ENCODE results near the gene KPNA2.
"Not testable (repeated sequence)": the region's sequence is repeated elsewhere in the genome, so short reads cannot be mapped to it uniquely, and the experiment has no call there.

Gene KPNA2

DNA sequence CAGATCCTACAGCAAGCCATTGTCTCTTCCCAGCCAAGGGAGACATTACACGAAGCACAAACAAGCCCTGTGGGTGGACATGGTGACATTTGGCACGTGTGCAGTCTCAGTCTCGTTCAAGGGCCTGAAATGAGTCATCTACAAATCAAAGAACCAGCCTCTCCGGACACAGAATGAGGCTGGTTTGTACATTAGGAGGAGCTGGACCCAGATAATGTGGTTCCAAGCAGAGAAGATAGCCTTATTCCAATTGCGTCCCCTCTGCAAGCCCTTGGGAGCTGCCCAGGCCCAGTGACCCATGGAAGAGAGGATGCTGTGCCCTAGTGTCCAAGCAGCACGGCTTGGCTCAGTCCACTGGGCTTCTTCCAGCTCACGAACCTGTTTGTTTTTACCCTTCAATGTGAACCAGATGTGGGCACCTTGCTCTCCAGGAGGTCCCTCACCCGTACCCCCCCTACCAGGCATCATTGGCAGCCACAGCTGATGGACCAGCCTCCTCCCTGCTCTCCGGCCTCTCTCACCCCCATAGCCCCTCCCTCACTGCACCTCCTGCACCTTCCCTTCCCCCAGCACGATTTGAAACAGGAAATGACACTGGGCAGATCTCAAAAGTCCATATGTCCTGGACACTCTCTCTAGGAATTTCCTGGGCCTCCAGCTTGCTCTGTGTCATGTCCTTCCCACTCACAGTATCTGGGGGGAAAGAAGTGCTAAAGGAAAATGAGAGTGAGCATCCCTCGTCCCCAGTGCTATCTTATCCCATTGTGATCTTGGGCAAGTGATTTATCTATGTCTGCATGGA is 26.2 kb downstream of the KPNA2 start:
- DNase-seq, result no peak

DNA sequence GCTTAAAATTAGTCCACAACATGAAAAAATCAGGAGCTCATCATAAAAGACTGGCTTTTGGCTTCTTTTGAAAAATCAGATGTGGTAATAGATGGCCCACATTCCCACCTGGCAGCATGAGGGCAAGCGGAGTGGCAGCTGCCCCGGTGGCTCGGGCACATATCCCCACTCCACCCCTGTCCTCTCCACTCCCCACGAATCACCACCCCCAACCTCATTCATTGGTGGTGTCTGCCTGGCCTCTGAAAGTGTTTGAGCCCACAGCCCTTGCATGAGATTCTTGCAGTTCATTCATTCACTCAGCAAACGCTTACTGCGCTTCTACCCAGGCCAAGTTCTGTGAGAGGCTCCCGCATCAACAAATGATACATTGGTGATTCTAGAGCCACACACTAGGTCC is 29.8 kb downstream of the KPNA2 start:
- not testable (repeated sequence) for DNase-seq

DNA sequence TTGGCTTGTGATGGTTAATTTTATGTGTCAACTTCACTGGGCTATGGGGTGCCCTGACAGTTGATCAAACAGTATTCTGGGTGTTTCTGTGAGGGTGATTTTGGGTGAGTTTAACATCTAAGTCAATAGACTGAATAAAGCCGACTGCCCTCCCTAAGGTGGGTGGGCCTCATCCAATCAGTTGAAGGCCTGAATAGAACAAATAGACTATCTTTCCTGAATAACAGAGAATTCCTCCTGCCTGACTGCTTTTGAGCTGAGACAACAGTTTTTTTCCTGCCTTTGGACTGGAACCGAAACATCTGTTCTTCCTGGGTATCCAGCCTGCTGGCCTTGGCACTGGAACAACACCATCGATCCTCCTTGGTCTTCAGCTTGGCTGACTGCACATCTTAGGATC is 33.0 kb downstream of the KPNA2 start:
- DNase-seq, result not testable (repeated sequence)

DNA sequence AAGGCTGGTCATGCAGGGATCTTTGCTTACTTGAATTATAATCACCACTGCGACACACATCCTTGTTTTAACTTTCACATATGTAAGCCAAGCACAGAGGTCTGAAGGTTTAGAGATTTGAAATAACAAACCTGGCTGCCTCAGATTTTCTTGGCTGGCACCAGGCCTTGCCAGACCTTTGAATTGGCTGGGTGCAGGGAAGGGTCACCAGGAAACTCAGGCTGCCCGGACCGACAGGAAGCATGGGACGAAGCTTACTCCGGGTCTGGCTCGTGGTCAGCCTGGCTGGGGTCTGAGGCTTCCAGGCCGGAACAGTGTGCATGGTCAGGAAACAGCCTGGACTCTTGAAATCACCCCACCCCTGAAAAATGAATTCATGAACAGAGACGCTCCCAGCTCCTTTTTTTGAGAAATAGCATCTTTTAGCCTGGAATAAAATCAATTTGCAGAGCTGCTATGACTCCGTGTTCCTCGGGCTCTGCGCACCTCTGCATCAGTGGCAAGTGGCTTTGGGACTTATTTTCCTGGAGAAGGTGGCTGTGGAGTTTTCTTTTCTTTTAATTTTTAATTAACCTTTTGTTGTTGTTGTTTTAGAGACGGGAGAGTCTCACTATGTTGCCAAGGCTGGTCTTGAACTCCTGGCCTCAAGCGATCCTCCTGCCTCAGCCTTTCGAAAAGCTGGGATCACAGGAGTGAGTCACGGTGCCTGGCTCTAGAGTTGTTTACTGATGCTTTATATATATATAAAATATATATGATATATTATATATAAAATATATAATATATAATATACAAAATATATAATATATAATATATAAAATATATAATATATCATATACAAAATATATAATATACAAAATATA is 35.3 kb downstream of the KPNA2 start:
- not testable (repeated sequence) for DNase-seq

DNA sequence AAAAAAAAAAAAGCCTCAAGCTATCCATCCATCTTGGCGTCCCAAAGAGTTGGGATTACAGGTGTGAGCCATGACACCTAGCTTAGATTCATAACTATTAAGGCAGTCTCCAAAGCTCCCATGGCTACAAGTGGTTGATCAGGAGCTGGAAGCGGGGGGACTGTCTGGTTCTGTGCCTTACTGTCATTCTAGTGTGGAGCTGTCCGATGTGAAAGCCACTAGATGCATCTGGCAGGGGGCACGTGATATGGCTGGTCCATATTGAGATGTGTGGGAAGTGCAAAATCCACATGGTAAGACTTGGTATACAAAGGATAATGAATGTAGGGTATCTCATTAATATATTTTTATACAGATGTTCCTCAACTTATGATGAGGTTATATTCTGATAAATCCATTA is 38.7 kb downstream of the KPNA2 start:
- DNase-seq, result no peak

DNA sequence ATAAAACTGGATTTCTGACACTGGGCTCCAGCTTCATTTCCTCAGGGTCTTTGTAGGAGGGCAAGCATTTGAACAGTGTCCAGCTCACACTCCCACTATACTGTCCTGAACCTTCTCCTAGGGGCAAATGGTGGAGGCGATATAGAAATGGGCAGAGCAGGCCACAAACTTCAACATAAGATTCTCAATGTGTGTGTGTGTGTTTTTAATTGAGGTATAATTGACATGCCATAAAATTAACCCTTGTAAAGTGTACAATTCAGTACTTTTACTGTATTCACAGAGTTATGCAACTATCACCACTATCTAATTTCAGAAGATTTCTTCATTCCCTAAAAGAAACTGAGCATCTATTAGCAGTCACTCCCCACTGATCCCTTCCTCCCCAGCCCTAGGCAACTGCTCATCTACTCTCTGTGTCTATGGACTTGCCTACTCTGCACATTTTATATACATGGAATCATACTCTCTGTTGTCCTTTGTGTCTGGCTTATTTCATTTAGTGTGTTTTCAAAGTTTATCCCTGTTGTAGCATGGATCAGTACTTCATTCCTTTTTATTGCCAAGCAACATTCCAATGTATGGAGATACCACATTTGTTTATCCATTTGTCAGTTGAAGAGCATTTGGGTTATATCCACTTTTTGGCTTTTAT is 40.5 kb downstream of the KPNA2 start:
- DNase-seq, result not testable (repeated sequence)

DNA sequence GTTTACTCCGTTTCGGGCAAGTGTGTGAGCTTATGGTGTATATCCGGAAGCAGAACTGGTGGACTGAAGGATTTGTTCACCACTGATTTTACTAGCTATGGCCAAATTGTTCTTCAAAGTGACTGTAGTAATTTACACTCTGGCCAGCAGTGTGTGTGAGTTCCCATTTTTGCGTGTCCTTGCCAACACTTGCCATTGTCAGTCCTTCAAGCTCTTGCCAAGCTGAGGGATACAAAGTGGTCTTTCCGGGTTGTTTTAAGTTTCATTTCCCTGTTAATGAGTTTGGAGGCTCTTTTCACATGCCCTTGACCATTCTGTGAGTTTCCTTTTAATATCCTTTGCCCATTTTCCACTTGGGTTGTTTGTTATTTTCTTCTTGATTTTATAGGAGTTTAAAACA is 42.0 kb downstream of the KPNA2 start:
- not testable (repeated sequence) for DNase-seq

DNA sequence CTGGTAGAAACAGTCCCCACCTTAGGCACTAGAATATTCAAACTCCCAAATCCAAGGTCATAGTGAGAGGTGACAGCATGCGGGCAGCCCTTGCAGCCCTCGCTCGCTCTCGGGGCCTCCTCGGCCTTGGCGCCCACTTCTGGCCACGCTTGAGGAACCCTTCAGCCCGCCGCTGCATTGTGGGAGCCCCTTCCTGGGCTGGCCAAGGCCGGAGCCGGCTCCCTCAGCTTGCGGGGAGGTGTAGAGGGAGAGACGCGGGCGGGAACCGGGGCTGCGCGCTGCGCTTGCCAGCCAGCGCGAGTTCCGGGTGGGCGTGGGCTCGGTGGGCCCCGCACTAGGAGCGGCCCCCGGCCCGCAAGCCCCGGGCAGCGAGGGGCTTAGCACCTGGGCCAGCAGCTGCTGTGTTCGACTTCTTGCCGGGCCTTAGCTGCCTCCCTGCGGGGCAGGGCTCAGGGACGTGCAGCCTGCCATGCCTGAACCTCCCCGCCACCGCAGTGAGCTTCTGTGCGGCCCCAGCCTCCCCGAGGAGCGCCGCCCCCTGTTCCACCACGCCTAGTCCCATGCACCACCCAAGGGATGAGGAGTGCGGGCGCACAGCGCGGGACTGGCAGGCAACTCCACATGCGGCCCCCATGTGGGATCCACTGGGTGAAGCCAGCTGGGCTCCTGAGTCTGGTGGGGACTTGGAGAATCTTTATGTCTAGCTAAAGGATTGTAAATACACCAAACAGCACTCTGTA is 45.0 kb downstream of the KPNA2 start:
- DNase-seq, result no peak

DNA sequence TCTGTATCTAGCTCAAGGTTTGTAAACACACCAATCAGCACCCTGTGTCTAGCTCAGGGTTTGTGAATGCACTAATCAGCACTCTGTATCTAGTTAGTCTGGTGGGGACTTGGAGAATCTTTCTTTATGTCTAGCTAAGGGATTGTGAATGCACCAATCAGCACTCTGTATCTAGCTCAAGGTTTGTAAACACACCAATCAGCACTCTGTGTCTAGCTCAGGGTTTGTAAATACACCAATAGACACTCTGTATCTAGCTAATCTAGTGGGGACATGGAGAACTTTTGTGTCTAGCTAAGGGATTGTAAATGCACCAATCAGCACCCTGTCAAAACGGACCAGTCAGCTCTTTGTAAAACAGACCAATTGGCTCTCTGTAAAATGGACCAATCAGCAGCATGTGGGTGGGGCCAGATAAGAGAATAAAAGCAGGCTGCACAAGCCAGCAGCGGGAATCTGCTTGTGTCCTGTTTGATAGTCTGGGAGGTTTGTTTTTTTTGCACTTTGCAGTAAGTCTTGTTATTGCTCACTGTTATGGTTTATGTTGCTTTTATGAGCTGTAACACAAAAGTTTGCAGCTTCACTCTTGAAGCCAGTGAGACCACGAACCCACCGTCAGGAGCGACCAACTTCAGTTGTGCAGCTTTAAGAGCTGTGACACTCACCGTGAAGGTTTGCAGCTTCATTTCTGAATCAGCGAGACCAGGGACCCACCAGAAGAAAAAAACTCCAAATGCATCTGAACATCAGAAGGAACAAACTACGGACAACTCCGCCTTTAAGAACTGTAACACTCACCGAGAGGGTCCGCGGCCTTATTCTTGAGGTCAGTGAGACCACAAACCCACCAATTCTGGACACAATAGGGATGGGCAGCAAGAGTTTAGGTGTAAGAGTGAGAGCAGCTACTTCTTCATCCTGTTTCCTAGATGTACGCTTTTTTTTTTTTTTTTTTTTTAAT is 46.0 kb downstream of the KPNA2 start:
- not testable (repeated sequence) for DNase-seq

DNA sequence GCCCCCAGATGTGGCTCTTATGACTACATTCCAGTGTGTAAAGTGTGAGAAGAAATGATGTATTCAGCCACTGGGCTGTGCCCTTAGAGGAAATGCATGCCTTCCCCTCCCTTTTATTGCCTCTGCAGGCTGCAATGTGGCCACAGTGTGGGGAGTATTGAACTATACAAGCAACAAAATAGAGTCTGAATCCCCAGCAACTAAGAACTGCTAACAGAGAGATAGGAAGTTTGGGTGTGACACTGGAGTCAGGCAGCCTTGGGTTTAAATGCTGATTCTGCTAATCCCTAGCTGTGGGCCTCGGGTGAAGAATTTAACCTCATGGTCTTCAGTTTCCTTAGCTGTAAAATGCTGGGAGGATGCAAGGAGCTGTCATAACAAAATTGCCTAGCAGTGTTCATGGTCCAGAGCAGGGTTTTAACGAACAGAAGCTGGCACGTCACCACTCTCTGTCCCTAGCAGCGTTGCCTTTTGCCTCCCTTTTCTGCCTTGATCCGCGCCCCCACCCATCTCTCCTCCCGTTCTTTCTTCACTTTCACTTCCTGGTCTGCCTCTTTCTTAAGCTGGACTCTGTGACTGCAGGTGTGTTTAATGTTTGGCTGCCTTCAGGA is 50.3 kb downstream of the KPNA2 start:
- no peak for DNase-seq

DNA sequence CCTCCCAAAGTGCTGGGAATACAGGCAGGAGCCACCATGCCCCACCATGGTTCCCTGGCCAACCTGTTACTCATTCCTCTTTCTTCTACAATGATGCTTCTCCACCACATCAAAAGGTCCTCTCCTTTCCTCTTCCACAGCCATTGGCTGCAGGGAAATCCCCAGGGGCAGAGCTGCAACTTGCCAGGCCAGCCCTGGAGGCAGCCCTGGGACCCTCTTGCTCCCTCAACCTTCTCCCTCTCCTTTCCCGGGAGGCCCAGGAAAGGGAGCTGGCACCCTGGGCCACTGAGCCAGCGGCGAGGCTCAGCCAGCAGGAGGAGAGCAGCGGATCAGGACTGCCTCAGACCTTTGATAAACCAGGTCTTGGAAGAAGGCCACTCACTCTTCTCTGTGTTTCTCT is 51.1 kb downstream of the KPNA2 start:
- DNase-seq, result not testable (repeated sequence)

DNA sequence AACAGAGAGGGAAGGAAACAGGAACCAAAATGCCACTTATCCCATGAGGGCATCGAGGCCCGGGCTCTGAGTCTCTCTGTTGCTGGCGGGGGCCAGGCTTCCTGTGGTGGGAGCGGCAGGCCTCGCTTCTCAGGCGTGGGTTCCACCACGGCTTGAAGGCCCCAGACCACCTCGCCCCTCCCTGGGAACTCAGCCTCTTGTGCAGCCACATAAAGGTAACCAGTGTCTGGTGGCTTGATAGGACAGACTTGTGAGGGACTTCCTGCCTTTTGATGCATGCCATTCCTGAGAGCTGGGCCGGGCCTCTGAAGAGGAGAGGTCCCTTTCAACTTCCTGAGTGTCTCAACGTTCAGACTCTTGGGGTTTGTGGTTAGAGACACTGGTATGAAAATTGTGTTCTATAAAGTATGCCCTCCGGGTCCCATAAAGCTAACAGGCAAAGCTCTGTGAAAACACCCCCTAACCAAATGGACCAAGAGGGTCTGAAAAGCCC is 51.6 kb downstream of the KPNA2 start:
- not testable (repeated sequence) for DNase-seq

DNA sequence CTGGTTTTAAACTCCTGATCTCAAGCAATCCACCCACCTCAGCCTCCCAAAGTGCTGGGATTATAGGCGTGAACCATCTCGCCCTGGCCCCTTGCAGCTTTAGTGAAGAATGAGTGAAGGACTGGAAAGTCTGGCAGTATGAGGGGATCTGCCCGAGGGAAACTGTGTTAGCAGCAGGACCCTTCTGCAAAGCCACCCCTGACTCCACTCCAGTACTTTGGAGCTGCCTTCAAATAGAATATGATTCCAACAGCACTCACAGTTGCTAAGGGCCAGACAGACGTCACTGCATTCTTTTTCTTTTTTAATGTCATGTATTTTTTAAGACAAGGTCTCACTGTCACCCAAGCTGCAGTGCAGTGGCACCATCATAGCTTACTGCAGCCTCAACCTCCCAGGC is 52.3 kb downstream of the KPNA2 start:
- no peak for DNase-seq

DNA sequence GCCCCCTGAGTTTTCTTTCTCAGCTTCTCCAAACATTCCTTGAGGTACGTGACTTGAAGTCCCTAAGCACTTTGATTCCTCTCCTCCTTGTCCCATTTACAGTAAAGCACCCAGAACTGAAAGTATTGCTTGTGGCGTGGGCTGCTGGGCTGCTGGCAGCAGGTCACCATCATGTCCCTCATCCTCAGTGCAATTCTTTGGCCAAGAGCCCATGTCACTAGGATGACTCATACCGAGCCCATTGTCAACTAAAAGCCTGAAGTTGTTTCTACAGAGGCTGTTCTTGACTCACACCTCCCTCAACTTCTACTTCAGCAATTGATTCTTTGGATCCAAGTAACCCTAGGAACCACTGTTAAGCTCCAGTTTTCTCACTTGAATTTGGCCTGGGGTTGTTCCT is 54.3 kb downstream of the KPNA2 start:
- peak in 1 of 2 donors; percentile 28 for DNase-seq

DNA sequence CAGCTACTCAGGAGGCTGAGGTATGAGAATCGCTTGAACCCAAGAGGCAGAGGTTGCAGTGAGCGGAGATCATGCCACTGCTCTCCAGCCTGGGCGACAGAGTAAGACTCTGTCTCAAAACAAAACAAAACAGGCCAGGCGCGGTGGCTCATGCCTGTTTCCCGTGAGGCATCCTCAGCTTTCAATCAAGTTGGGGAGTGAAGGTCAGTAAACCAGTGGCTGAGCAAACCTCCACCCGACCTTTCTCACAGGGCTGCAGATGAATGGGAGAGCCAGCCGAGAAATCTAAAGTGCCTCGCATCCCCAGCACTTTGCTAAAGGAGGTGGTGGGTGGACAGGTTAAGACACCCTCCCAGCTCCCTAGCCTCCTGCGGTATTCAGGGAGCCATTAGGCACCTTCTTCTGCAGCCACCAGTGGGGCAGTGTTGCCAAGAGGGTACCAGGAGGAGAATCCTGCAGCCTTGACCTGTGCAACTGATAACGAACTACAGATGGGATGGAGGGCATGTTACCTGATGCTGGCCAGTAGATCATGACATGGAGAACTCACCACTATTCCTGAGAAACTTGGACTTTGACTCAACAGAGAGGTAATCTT is 59.0 kb downstream of the KPNA2 start:
- no peak for DNase-seq

DNA sequence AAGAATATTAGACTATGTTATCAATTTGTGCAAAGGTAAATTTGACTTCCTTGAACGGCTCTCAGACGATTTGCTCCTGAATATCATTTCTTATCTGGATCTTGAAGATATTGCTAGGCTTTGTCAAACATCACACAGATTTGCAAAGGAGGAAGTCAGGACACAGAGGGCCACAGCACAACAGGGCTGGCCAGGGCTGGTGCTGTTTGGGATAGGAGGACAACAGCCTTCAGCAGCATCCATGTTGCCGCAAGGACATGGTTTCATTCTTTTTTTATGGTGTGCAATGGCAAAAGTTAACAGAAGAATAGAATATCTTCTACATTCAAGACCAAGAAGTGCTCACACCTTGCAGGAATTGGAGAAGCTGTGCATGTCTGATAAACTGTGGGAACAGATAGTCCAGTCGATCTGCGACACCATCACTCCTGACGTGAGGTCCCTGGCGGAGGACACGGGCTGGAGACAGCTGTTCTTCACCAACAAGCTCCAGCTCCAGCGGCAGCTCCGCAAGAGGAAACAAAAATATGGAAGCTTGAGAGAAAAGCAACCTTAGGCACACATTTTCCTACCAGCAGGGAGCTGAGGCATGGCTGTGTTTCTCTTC is 59.8 kb downstream of the KPNA2 start:
- no peak for DNase-seq

DNA sequence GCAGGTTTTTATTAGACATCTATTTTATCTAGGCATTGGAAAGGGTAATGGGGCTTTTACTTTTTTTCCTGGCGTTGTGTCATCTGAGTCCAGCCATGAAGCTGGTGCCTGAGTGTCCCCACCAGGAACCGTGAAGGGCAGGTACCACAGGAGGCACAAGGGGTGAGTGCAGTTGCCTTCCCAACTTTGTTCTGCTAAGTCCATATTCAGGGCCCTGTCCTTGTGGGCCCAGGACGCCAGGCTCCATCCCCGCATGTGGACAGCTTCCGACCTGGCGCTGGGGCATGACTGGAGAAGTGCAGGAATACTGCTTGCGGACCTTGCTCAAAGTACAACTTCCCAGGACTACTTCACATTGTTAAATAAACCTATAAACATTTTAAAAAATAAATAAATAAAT is 60.6 kb downstream of the KPNA2 start:
- DNase-seq, result no peak

All from bone marrow (tissue), 2 donors.